ENCODE data around the gene HSDL1.
A peak's percentile ranks its signal among the peaks of the same experiment; 100 is the strongest.

The HSDL1 gene

GRCh38 chr16:84107921-84108320 is 37.1 kb downstream of the HSDL1 start:
- no peak for DNase-seq (ENCODE audit: low read depth)

DNA sequence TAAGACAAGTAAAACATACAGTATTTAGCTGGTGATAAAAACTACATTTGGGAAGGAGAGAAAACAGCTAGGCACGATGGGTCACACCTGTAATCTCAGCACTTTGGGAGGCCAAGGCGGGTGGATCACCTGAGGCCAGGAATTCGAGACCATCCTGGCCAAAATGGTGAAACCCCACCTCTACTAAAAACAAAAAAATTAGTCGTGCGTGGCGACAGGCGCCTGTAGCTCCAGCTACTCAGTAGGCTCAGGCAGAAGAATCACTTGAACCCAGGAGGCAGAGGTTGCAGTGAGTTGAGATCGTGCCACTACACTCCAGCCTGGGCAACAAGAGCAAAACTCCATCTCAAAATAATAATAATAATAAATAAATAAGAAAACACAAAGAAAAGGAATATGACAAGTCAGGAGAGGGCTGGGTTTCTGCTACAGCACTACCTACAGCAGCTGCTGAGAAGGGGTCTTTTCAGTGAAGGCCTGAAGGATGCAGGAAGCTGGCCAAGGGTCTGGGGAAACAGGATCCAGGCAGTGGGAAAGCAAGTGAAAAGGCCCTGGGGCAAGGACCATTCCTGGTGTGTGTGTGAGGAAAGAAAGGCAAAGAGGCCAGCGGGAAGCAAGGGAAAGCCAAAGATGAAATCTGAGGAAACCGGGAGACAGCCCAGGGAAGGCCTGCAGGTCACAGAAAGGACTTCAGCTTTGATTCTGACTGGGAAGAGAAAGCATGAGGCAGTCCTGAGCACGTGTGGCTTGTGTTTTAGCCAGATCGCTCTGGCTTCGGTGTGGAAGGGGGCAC is 38.8 kb downstream of the HSDL1 start:
- DNase-seq (ENCODE audit: low read depth) = no peak

GRCh38 chr16:84105301-84105815 is 39.6 kb downstream of the HSDL1 start:
- DNase-seq (ENCODE audit: low read depth) = no peak

GRCh38 chr16:84104231-84104630 is 40.7 kb downstream of the HSDL1 start:
- no peak for DNase-seq (ENCODE audit: low read depth)

GRCh38 chr16:84103678-84104077 is 41.3 kb downstream of the HSDL1 start:
- DNase-seq (ENCODE audit: low read depth) = no peak

DNA sequence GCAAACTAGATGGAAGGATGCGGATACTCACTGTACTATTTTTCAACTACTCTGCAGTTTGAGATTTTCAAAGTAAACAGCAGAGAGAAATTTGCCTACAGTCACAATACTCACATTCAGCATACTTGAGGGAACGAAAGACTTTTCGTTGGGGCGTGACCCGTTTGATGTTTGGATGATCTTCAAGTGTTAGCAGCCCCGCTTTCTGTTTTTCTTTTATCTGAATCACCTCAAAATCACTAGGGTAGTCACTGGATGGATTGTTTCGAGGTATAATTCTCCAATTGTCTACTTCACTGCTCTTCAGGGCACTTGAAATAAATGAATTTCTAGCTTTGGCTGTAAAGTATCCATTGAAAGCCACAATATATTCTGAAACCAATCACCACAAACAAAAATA is 46.0 kb downstream of the HSDL1 start:
- DNase-seq (ENCODE audit: low read depth) = no peak

GRCh38 chr16:84096447-84097005 is 48.5 kb downstream of the HSDL1 start:
- no peak for DNase-seq (ENCODE audit: low read depth)

GRCh38 chr16:84095466-84095865 is 49.5 kb downstream of the HSDL1 start:
- DNase-seq (ENCODE audit: low read depth) = no peak

GRCh38 chr16:84093879-84094270 is 51.1 kb downstream of the HSDL1 start:
- DNase-seq (ENCODE audit: low read depth) = no peak

- DNase-seq (ENCODE audit: low read depth) = no peak
Measured at GRCh38 chr16:84093120-84093878, 51.7 kb downstream of the HSDL1 start.

- no peak for DNase-seq (ENCODE audit: low read depth)
Measured at GRCh38 chr16:84091460-84091859, 53.5 kb downstream of the HSDL1 start.

DNA sequence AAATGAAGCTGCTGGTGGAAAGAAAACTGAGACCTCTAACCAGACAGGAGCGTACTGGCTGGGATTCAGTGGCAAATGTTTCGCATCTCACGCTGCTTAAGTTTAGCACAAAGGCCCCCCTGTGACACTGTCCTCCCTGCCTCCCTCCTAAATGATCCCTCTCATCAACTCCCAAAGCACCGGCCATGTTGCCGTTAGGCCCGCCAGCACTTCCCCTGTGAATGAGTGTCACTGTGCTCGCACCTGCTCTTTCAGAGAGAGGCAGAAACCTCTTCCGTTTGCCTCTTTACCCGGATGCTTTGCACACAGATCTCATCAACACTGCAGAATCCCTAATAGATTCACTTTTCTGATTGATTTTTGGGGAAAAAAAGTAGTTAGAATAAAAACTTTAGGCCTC is 54.8 kb downstream of the HSDL1 start:
- DNase-seq (ENCODE audit: low read depth) = no peak

- peak; percentile 37 for DNase-seq (ENCODE audit: low read depth)
Measured at GRCh38 chr16:84088695-84089395, 56.1 kb downstream of the HSDL1 start.

- DNase-seq (ENCODE audit: low read depth) = no peak
Measured at GRCh38 chr16:84087466-84088151, 57.4 kb downstream of the HSDL1 start.

DNA sequence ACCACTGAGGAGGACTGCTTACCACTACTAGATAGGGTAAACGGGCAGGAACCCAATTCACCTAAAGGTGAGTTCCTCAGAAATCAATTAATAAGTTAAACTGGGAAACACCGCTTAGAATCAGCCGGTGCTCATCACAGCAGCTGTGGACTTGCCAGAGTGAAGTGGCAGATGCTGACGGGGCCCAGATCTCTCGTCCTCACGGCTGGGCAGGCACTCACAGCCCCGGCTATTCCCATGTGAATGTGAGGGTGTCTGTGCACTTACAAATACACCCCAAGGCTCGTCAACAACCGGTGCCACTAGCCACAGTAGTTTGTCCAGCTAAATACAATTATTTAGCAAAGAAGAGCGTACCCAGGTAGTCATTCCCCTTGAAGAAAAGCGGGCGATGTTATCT is 58.0 kb downstream of the HSDL1 start:
- no peak for DNase-seq (ENCODE audit: low read depth)

GRCh38 chr16:84086341-84086740 is 58.6 kb downstream of the HSDL1 start:
- no peak for DNase-seq (ENCODE audit: low read depth)

DNA sequence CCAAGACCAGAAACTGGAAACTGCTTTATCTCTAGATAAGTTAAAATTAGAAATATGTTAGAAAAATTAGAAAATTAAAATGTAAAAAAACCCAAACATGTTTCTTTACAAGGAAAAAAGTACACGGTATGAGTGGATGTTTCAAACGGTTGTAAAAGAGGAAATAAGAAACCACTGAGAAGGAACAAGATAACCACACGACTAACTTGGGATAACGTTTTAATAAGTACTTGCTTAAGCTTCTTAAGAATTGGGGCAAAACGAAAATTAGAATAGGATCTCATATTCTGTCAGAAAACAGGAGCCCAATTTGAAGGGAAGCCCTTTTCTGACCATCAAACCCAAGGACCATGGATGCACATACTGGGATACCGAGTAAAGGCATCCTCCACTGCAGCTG is 59.2 kb downstream of the HSDL1 start:
- no peak for DNase-seq (ENCODE audit: low read depth)

DNA sequence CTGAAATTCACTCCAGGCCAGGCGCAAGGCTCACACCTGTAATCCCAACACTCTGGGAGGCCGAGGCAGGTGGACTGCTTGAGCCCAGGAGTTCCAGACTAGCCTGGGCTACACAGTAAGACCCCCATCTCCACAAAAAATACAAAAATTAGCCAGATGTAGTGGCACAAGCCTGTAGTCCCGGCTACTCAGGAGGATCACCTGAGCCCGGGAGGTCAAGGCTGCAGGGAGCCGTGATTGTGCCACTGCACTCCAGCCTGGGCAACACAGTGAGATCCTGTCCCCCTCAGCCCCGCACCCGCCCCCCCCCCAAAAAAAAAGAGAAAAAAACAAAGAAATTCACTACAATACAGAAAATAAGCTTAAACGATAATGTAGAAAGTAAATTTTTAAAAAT is 59.7 kb downstream of the HSDL1 start:
- no peak for DNase-seq (ENCODE audit: low read depth)

GRCh38 chr16:84084570-84085270 is 60.3 kb downstream of the HSDL1 start:
- DNase-seq (ENCODE audit: low read depth) = peak; percentile 60

GRCh38 chr16:84082835-84083569 is 62.0 kb downstream of the HSDL1 start:
- no peak for DNase-seq (ENCODE audit: low read depth)
